Right lobe of liver (tissue), 6 donors: ENCODE data around the gene STAT4. TPM values are rescaled to one million over a fixed set of nuclear protein-coding genes. Genes with fewer than 3 reads are reported as not detected.

Experiments
- ATAC-seq, 4 donors: fragments of 200-7000 bp; cut with Tn5 transposase; one replicate each; pipeline ENCODE4 v1.9.1; 2020; ENCODE audit warnings: mild to moderate bottlenecking in 4 of 4, moderate library complexity in 4 of 4
- DNase-seq, 3 donors: peaks; one replicate each; pipeline ENCODE4 v3.0.0-alpha.2; 2020
- H3K27ac ChIP-seq, 3 donors: fragments of 200-600 bp; one replicate each; pipeline ENCODE4 v1.8.0; 2022
- H3K27me3 ChIP-seq, 2 donors: fragments of 200-600 bp; one replicate each; pipeline ENCODE4 v1.8.0; 2022
- H3K36me3 ChIP-seq, 4 donors: fragments of 200-600 bp; sonication (generic) in 1 of 4; one replicate each; pipeline versions ENCODE4 v1.5.1 to v1.8.0; 2017 to 2022; ENCODE audit warnings: control low read depth in 1 of 4
- H3K4me1 ChIP-seq, 4 donors: fragments of 200-600 bp; sonication (generic) in 1 of 4; one replicate each; pipeline versions ENCODE4 v1.5.1 to v1.8.0; 2017 to 2022; ENCODE audit warnings: control low read depth in 1 of 4
- H3K4me3 ChIP-seq, 3 donors: fragments of 200-600 bp; one replicate each; pipeline ENCODE4 v1.8.0; 2022
- H3K9me3 ChIP-seq, 4 donors: fragments of 200-600 bp; sonication (generic) in 1 of 4; one replicate each; pipeline versions ENCODE4 v1.5.1 to v1.8.0; 2017 to 2022; ENCODE audit warnings: control low read depth in 1 of 4
- POLR2A ChIP-seq: fragments of 450-650 bp; IDR thresholded peaks from one replicate; pipeline ENCODE4 v1.6.1; 2017; ENCODE audit warnings: antibody characterized with exemption, mild to moderate bottlenecking
- WGBS: methylation state at CpG from one replicate; pipeline ENCODE4 v1.1.6; 2018; ENCODE audit warnings: low coverage, low lambda C conversion rate; ENCODE audit not compliant: insufficient coverage; ENCODE audit errors: missing lambda C conversion rate; 5-methylcytosine and 5-hydroxymethylcytosine counted together
- intact Hi-C, 2 donors: fragments of 100-400 bp; cut with DNase I; formaldehyde crosslinking; loops; one replicate each; pipeline versions ENCODE4 v1.11.2 to v1.14.1; 2022
- total RNA-seq, 6 experiments: library from RNA; depleted of rRNA in 2 of 6; stranded (reverse); fragments of >200 nt in 2 of 6; fragmentation: NEBNext Ultra II Directional in 3 of 6; extraction: Animal tissue kit (Norgen Biotek cat#: 25700) in 3 of 6; gene quantifications; one replicate each; pipeline versions ENCODE4 v1.1.0 to v1.2.4, GENCODE V29; 2016 to 2023
- TF ChIP-seq, protein P1 (sequence below), 4 donors: fragments of 200-600 bp in 3 of 4; fragments of 450-650 bp in 1 of 4; IDR thresholded peaks; one replicate each; pipeline versions ENCODE4 v1.5.1 to v1.8.0; 2016 to 2022; ENCODE audit warnings: antibody characterized with exemption in 4 of 4, mild to moderate bottlenecking in 2 of 4
- donor health status: DM: no; HTN: yes; CAD: no.
- donor health status: DM: no; HTN: no; CAD: no.
- donor health status: DM: no; HTN: no; CAD: no.
- donor health status: DM: no; HTN: yes; CAD: no.
- donor health status: DM: no; HTN: yes; CAD: no.

The STAT4 gene
- total RNA-seq, 6 experiments from 2014 or later: 0.90 to 6.1 (median 3.2) TPM

DNA sequence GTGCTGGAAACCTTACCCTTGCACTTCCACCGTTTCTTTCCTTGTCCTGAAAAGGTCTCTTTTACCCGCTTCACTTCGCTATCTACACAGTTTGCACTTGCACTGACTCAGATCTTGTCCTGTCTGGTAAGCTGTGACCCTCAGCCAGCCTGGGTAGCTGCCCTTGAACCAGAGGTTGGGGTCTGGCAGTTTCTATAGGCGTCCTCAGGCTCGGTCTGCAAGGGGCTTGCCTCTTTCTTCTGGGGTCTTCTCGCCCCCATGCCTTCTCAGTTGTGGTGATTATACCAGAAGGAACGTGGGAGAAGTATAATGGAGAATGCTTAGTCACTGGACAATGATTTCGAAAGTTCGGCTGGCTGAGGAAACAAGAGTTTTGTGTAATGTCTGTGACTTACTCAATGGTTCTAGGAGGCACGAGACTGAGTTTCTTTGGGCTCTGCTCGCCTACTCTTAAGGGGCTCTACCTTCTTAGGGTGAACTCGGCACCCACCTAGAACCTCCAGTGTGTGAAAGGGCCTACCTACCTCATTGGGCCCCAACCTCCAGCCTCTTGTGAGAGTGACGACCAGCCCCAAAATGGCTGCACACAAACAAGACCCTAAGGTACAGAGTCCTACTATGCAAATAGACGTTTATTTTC lies 129.9 kb downstream of the STAT4 start:
- peak; percentile 38 to 59 (median 52) for ATAC-seq

DNA sequence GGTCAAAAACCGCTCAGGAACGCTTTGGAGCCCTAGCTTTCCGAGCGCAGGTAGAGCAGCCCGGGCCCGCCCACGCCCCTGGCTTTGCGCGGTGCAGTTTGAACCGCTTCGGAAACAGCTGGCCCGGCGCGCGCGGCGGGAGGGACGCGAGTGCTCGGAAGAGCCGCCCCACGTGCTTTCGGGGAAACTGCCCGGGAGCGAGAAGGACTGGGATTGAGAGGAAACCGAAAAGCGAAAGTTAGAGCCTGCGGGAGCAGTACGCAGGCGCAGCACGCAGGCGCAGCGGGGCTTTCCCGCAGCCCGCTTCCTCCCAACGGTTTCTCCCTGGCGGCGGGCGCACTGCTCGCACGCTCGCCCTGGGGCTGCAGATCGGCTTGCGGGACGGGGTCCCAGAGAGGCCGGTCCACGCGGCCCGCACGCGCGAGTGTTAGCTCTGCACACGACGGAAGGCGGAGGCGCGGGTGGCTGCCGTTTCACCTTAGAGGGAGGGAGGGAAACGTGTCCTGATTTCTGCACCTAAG lies 130.5 kb downstream of the STAT4 start:
- Histone ChIP-seq H3K9me3 (no peaks in the 10 kb centered on the region), H3K27me3 (no peaks in the 10 kb centered on the region), H3K4me1 (peaks cover 0 to 5% (median 0%) of the 10 kb centered on the region in 4 donors), H3K4me3 (peak overlapping the region; percentile 68 to 90 (median 88)), H3K27ac (peak overlapping the region; percentile 94 to 97 (median 97)), H3K36me3 (no peaks in the 10 kb centered on the region)
- DNase-seq (peak; percentile 94 to 96 (median 94)), ATAC-seq (peak; percentile 94 to 97 (median 96))
- intact Hi-C loops: no loop called here
- 0% methylated on average over 2 of the region's 59 CpGs for WGBS
- peak; percentile 97 for TF ChIP-seq POLR2A
- TF ChIP-seq, protein P1, sequence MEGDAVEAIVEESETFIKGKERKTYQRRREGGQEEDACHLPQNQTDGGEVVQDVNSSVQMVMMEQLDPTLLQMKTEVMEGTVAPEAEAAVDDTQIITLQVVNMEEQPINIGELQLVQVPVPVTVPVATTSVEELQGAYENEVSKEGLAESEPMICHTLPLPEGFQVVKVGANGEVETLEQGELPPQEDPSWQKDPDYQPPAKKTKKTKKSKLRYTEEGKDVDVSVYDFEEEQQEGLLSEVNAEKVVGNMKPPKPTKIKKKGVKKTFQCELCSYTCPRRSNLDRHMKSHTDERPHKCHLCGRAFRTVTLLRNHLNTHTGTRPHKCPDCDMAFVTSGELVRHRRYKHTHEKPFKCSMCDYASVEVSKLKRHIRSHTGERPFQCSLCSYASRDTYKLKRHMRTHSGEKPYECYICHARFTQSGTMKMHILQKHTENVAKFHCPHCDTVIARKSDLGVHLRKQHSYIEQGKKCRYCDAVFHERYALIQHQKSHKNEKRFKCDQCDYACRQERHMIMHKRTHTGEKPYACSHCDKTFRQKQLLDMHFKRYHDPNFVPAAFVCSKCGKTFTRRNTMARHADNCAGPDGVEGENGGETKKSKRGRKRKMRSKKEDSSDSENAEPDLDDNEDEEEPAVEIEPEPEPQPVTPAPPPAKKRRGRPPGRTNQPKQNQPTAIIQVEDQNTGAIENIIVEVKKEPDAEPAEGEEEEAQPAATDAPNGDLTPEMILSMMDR (IDR thresholded peaks at IDR 0.05): peak in 1 of 4 donors; percentile 31

More for the DNA sequence above, 129.9 kb downstream of the STAT4 start:
- H3K4me3 ChIP-seq: peak overlapping the region; percentile 68 to 90 (median 88)
- intact Hi-C loops: no loop called here
- WGBS: 5% methylated on average over 14 of the region's 14 CpGs
- no peaks in the 10 kb centered on the region for H3K9me3 ChIP-seq
- peak overlapping the region; percentile 94 to 97 (median 97) for H3K27ac ChIP-seq
- TF ChIP-seq, protein P1 (IDR thresholded peaks at IDR 0.05): no peak
- TF ChIP-seq POLR2A: no peak
- H3K27me3 ChIP-seq: no peaks in the 10 kb centered on the region
- H3K36me3 ChIP-seq: no peaks in the 10 kb centered on the region
- H3K4me1 ChIP-seq: peaks cover 0 to 5% (median 0%) of the 10 kb centered on the region in 4 donors
- DNase-seq: peak in 1 of 3 donors; percentile 52

DNA sequence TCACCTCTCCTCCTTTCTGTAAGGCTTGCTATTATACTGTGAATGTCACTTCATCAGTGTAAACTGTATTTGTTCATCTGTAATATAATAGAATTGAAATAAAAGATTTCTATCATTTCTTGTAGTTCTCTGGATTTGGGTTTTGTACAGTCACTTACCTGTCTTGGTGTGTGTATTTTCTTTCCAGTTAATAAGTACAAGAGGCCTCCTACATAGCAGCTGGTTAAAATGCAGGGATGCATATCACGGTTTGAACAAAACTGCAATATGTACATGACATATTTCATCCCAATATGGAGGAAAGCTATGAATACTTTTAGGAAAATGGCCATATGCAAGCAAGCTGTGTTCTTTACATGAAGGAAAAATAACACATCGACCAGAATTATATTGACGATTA lies 131.4 kb downstream of the STAT4 start:
- intact Hi-C loops: no loop called here
- Histone ChIP-seq H3K27me3 (no peaks in the 10 kb centered on the region), H3K4me1 (peaks cover 0 to 11% (median under 1%) of the 10 kb centered on the region in 4 donors), H3K4me3 (no peak overlapping the region), H3K27ac (no peak overlapping the region), H3K36me3 (no peaks in the 10 kb centered on the region), H3K9me3 (no peaks in the 10 kb centered on the region)
- TF ChIP-seq, protein P1 (IDR thresholded peaks at IDR 0.05): no peak
- TF ChIP-seq POLR2A: no peak
- no peak for DNase-seq
- 72% methylated on average over 3 of the region's 3 CpGs for WGBS
- ATAC-seq: no peak

DNA sequence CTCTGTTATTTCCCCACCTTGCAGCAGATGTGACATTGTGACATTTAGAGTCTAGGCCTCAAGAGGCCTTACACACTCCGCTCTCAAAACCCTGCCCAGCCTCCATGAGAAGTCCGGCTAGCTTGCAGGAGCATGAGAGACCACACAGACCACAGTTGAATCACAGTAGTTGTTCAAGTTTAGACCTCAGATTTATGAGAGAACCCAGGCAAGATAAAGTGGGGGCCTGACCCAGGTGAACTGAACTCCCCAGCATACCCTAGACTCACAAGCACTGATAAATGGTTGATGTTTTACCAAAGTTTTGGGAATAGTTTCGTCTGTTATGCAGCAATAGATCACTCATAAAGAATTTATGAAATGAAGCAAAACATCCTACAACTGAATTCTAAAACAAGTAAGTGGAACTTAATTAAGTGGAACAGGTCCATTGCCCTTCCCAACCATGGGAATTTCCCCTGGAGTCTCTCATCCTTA lies 132.1 kb downstream of the STAT4 start:
- Histone ChIP-seq H3K27ac (peak overlapping the region in 1 of 3 donors; percentile 2), H3K9me3 (no peaks in the 10 kb centered on the region), H3K27me3 (no peaks in the 10 kb centered on the region), H3K4me3 (no peak overlapping the region), H3K4me1 (peaks cover 0 to 11% (median under 1%) of the 10 kb centered on the region in 4 donors), H3K36me3 (no peaks in the 10 kb centered on the region)
- TF ChIP-seq, protein P1 (IDR thresholded peaks at IDR 0.05): no peak
- no peak for TF ChIP-seq POLR2A
- DNase-seq (no peak), ATAC-seq (no peak)
- intact Hi-C loops: no loop called here
- 29% methylated on average over 3 of the region's 3 CpGs for whole genome bisulfite sequencing
